ENCODE measurements around the gene PRTG.
"Not testable (repeated sequence)": the region's sequence is repeated elsewhere in the genome, so short reads cannot be mapped to it uniquely, and the experiment has no call there.

The PRTG gene

GRCh38 chr15:55633731-55634130 is 109.2 kb downstream of the PRTG start:
- DNase-seq (ENCODE audit: low spot score), result no peak

GRCh38 chr15:55632434-55632833 is 110.5 kb downstream of the PRTG start:
- DNase-seq (ENCODE audit: low spot score), result no peak

- DNase-seq (ENCODE audit: low spot score), result no peak
These were observed 112.1 kb downstream of the PRTG start for GRCh38 chr15:55630858-55631257.

- DNase-seq (ENCODE audit: low spot score), result no peak
These were observed 114.6 kb downstream of the PRTG start for GRCh38 chr15:55628369-55628730.

GRCh38 chr15:55627730-55628368 is 115.1 kb downstream of the PRTG start:
- DNase-seq (ENCODE audit: low spot score), result no peak

GRCh38 chr15:55619783-55620182 is 123.2 kb downstream of the PRTG start:
- no peak for DNase-seq (ENCODE audit: low spot score)

GRCh38 chr15:55618387-55618786 is 124.6 kb downstream of the PRTG start:
- no peak for DNase-seq (ENCODE audit: low spot score)

- DNase-seq (ENCODE audit: low spot score), result no peak
These were observed 127.5 kb downstream of the PRTG start for GRCh38 chr15:55615445-55615844.

- DNase-seq (ENCODE audit: low spot score), result no peak
These were observed 129.2 kb downstream of the PRTG start for GRCh38 chr15:55613727-55614126.

- DNase-seq (ENCODE audit: low spot score), result no peak
These were observed 136.7 kb downstream of the PRTG start for GRCh38 chr15:55606214-55606613.

GRCh38 chr15:55601374-55601773 is 141.6 kb downstream of the PRTG start:
- DNase-seq (ENCODE audit: low spot score), result no peak

- DNase-seq (ENCODE audit: low spot score), result no peak
These were observed 143.5 kb downstream of the PRTG start for GRCh38 chr15:55599439-55599838.

- DNase-seq (ENCODE audit: low spot score), result not testable (repeated sequence)
These were observed 149.9 kb downstream of the PRTG start for GRCh38 chr15:55593019-55593418.

GRCh38 chr15:55590788-55591187 is 152.2 kb downstream of the PRTG start:
- no peak for DNase-seq (ENCODE audit: low spot score)

GRCh38 chr15:55589287-55589686 is 153.7 kb downstream of the PRTG start:
- no peak for DNase-seq (ENCODE audit: low spot score)

GRCh38 chr15:55588815-55589115 is 154.2 kb downstream of the PRTG start:
- DNase-seq (ENCODE audit: low spot score), result no peak

GRCh38 chr15:55588070-55588814 is 154.7 kb downstream of the PRTG start, which contains the start of gene PYGO1:
TSS of gene PYGO1 (minus strand) at chr15:55588345. CDS start at chr15:55587883, 462 bp downstream.
- peak; percentile 83 for DNase-seq (ENCODE audit: low spot score)

- DNase-seq (ENCODE audit: low spot score), result peak; percentile 79
These were observed 155.5 kb downstream of the PRTG start for GRCh38 chr15:55587321-55588069.

GRCh38 chr15:55586808-55587207 is 156.1 kb downstream of the PRTG start:
- no peak for DNase-seq (ENCODE audit: low spot score)

- no peak for DNase-seq (ENCODE audit: low spot score)
These were observed 166.0 kb downstream of the PRTG start for GRCh38 chr15:55576943-55577342.

GRCh38 chr15:55574096-55574495 is 168.9 kb downstream of the PRTG start:
- DNase-seq (ENCODE audit: low spot score), result no peak

- no peak for DNase-seq (ENCODE audit: low spot score)
These were observed 169.7 kb downstream of the PRTG start for GRCh38 chr15:55573224-55573623.
